HG03108 (cell line): ENCODE results near the gene CTAGE1.

ENCODE experiments used
- ATAC-seq: cut with Tn5 transposase; IDR thresholded peaks from one replicate; pipeline ENCODE4 v1.9.1; 2021; ENCODE audit warnings: moderate library complexity; ENCODE audit not compliant: unreplicated experiment

The CTAGE1 gene

GRCh38 chr18:22439447-22439846, 21.7 kb upstream of the CTAGE1 start:
- ATAC-seq = no peak

- no peak for ATAC-seq
Measured at GRCh38 chr18:22436136-22436535, 18.4 kb upstream of the CTAGE1 start.

GRCh38 chr18:22434973-22435608, 17.4 kb upstream of the CTAGE1 start:
- ATAC-seq = no peak

DNA sequence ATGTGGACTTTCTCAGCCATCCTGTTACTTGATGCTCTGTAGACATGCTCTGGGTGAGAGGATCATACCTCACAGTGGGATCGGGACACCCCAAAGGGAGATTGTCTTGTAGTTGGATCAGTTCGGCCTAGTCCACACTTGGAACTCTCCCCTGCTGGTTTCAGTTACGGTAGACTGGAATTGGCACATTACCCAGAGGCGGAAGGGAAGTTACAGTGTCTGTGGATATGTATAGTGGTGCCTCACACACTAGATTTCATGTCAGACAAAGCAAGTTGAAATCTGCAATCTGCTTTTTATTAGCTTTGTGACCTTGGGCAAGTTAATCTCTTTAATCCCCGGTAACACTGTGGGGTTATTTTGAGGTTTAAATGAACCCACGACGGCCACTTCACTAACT, 16.2 kb upstream of the CTAGE1 start:
- ATAC-seq = no peak

- no peak for ATAC-seq
Measured at GRCh38 chr18:22432657-22433137, 15.0 kb upstream of the CTAGE1 start.

DNA sequence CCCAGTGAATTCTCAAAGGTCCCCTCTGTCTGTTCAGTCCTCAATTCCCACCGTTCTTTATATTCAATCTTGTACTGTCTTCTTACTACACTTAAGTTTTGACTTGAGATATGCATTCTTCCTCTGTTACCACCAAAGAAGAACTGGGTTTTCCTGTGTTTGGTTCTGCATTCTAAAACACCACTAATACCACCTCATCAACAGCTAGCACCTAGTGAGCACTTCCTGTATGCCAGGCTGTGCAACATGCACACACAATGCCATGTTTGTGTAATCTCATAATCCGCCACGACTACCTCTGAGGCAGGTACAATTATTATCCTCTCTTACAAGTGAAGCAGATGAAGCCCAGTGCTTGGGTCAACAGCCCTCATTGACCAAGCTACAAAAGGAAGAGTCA, 11.8 kb upstream of the CTAGE1 start:
- no peak for ATAC-seq

DNA sequence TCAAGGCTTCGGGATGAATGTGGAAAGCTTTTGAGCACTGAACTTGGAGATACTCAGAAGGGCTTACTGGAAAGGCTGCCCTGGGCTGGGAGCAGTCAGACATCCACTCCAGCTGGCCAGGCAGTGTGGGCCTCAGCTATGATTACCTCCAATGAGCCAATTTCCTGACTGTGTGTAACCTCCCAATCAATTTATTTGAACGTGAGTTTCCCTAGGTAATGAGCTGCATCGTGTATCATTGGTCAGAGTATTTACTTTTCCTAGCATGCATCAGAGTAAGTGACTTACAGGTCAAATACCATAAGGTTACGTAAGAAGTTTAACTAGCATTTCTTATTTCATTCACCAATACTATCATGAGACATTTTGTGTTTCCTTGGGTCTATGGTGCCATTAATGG, 11.0 kb upstream of the CTAGE1 start:
- no peak for ATAC-seq

DNA sequence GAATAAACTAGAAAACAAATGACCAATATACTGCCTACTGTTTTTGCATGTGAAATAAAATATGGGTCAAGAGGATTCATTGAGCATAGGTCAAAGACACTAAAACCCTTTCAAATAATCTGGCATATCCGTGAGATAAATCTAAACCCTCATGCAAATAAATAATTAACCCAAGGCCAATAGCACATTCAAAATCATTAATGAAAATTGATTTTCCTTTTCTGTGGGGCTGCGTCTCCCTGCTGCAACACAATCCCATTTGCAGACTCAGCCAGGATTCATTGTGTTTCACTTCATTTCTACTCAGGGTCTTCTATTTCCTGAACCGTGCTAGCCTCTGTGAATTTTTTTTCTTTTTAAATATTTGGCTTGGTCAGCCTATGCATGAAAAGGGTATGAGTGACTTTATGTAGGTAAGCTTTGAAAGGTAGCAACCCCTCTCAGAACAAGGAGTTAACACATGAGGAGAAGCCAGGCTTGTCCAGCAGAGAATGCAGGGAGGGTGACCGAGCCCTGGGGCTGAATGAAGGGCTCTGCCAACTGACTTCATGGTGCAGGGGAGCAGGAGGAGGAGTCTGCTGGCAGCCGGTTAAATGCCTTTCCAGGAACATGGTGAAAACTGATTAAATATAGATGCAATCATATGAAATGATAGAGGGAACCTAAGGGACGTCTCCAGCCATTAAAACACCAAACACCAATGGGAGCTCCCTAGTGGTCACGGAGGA, 10.3 kb upstream of the CTAGE1 start:
- no peak for ATAC-seq

- ATAC-seq = no peak
Measured at GRCh38 chr18:22424565-22424963, 6.8 kb upstream of the CTAGE1 start.

DNA sequence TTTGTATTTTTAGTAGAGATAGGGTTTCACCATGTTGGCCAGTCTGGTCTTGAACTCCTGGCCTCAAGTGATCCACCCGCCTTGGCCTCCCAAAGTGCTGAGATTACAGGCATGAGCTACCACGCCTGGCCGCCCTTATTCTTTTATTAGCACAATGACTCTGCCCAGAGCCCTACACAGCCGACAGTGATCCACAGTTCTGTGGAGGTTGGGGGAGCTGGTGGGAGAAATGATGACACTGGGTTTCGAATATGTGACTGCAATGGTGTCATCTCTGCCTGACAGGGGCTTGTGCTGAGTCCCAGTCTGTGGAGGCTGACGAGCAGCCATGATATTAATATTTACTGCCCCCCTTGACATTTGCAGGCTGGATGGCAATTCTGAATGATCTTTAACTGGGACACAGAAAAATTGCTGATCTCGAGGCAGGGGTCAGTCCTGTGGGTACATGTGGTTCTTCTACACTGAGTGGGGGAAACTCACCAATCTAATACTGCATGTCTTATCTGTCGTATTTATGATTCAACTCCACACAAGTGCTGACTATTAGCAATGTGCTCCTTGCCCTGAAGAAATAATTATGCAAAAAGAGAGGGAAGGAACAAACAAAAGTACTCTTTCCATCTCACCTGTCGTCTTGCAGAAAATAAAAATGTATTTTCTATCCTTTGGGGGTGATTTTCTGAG, 6.3 kb upstream of the CTAGE1 start:
- no peak for ATAC-seq

DNA sequence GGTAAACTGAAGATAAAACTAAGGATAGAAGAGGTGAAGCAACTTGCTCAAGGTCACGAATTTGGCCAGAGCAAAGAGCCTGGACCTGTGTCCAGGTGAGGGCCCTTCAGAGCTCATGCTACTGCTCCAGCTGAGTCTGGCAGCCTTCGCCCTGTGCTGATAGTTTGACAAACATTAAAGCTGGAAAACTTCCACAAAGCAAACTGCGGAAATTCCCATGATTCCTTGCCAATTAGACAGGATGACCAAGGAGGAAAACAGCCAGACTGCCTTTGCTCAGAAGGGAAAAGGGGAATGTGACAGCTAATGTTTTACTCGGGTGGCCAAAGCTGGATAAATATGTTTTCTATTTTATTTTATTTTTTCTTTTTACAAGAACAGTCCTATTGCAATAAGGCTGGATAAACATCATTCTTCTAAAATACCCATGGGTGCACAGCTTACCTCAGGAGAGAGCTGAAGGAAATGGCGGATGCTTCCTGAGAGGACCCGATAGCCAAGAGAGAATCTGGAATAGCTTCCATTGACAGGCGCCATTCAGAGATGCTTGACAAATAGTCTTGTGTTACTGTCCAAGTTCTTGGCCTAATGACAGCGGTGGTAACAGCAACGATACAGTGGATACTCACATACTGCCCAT, 5.3 kb upstream of the CTAGE1 start:
- no peak for ATAC-seq

- ATAC-seq = no peak
Measured at GRCh38 chr18:22420652-22421051, 2.9 kb upstream of the CTAGE1 start.

DNA sequence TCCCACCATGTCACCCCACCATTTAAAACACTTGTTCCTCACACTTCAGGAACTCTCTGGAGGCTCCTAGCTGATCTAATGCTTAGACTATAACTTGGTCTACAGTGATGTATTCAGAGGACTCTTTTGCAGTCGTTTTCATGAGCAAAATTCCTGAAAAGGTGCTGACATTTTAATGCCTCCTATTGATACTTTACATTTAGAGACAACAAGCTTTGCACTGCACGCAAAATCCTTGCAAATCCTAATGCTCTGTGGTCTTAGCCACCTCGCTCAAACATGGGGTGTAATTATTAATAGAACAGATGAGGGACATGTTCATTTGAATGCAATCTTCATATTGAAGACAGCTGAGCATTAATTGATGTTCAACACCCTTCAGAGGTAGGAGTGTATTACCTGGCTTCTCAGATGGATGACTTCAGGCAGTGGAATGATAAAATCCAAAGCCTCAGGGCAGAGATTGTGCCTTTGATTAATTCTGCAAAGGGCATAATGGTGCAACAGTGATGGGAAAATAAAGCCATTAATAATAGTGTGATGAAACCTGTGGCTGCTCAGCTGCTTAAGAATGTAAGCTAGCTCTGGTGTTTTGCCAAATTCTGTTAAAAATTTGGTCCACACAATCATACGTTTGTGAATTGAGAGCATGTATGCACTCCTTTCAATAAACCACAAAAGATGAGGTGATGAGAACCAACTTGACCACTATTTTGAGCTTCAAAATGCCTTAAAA, 5.4 kb downstream of the CTAGE1 start:
- ATAC-seq = no peak

- ATAC-seq = no peak
Measured at GRCh38 chr18:22411446-22411845, 6.3 kb downstream of the CTAGE1 start.

- ATAC-seq = no peak
Measured at GRCh38 chr18:22410126-22410525, 7.6 kb downstream of the CTAGE1 start.

DNA sequence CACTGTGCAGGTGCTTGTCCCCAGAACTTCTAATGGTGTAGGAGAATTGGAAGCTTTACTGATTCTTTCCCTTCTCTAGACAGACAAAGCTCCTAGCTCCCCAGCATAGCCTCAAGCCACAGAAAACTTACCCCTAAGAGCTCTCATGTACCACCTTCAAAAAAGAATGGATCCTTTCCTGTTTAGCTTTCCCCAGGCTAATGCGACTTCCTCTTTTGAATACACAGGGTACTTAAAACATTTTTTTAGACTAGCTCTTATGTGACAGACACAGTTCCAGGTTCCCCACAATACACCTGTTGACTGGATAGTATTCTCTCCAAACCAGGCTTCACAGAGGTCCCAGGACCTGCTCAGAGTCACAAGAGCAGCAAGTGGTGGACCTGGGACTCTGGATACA, 8.3 kb downstream of the CTAGE1 start:
- ATAC-seq = no peak

DNA sequence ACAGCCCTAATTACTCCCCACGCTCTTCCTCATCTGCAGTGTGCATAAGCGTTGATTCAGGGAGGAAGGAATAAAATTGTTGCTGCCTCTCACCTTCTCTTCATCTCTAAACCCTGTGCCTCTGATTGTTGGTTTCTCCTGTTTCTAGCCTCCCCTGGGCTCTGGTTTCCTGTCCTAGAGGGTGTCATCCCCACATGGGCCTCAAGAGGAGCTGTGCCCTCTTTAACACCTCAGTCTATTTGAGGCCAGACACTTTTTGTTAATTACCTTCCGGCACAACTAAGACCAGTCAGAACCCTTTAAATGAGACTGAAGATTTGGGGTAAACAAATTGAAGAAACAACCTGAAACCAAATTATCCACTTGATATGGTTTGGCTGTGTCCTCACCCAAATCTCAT, 9.7 kb downstream of the CTAGE1 start:
- no peak for ATAC-seq

DNA sequence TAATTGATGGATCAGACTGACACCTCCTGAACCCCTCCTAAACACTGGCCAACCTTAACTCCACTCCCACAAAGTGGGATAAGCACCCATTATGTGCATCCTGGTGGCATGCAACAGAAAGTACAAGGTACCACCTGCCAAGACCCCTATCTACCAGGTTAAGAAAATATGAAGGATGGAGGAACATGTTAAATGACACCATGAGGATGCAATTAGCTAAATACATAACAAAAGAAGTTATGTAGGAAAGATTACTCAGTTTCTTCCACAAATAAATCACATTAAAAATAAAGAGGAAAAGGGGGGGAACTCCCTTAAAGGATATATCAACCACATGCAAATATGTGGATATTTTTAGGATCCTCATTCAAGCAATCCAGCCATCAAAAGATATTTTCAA, 12.6 kb downstream of the CTAGE1 start:
- no peak for ATAC-seq

- no peak for ATAC-seq
Measured at GRCh38 chr18:22403950-22404349, 13.8 kb downstream of the CTAGE1 start.

GRCh38 chr18:22399949-22400348, 17.8 kb downstream of the CTAGE1 start:
- ATAC-seq = no peak

DNA sequence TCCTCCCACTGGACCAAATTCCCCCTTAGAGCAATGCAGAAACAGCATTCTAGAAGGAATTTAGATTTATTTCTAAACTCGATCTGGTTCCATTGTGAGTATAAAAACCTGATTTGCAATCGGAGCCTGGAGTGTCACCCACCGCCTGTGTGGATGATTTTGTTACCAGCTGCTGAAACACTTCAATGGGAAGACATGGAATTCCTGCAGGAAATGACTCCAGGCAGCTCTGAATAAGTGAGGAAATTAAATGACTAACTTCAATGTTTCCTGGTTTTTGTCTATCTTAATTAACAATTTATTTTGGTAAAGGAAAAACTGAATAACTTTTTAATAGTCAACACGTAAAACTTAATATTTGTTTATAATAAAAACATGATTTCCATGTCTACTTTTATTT, 19.3 kb downstream of the CTAGE1 start:
- no peak for ATAC-seq
